ENCODE measurements around the gene LACTB. TPM values are rescaled to one million over a fixed set of nuclear protein-coding genes. Genes with fewer than 3 reads are reported as not detected.

Gene LACTB
- total and polyA plus RNA-seq, 2 experiments from 2014 or later, result 15.2 to 20.9 TPM

GRCh38 chr15:63094495-63094931 is 27.1 kb upstream of the LACTB start:
- no peak for ATAC-seq
- peaks cover 6% of the 10 kb centered on the region for H3K27me3 Mint-ChIP-seq (ENCODE audit: insufficient read depth, low read depth, poor library complexity)
- H4K20me1 ChIP-seq (replicated peaks; ENCODE audit: insufficient read depth), result no peaks in the 10 kb centered on the region
- H3K4me3 Mint-ChIP-seq, result no peak overlapping the region
- peaks cover 5% of the 10 kb centered on the region; the same call in 2 of the 3 replicates for H3K36me3 Mint-ChIP-seq (ENCODE audit: low read depth)
- H3K27ac ChIP-seq (ENCODE audit: low read depth), result peak overlapping the region; percentile 4; the same call in 1 of the 2 replicates
- H3F3A ChIP-seq (replicated peaks; ENCODE audit: low read depth), result 0 out of 2 replicates have a peak, but pooled peaks cover 3% of the 10 kb centered on the region
- H3K27ac Mint-ChIP-seq, result no peak overlapping the region
- peaks cover 12% of the 10 kb centered on the region for H3K4me1 Mint-ChIP-seq
- no peaks in the 10 kb centered on the region for H3K27me3 ChIP-seq (ENCODE audit: insufficient read depth)
- H2AFZ ChIP-seq, result no peak overlapping the region
- no peaks in the 10 kb centered on the region for H3K36me3 ChIP-seq (ENCODE audit: insufficient read depth)
- H3K4me3 ChIP-seq, result no peak overlapping the region
- peaks cover 6% of the 10 kb centered on the region for H3K4me1 ChIP-seq (ENCODE audit: insufficient read depth)
- no peak overlapping the region for H3K4me2 ChIP-seq
- H3K79me2 ChIP-seq (replicated peaks; ENCODE audit: insufficient read depth), result no peaks in the 10 kb centered on the region
- TF ChIP-seq CTCF (conservative IDR thresholded peaks at IDR 0.05; ENCODE audit: low read depth in 2 of 2) (no peak), ZNF331 (CRISPR knock-in tag; IDR thresholded peaks at IDR 0.05; ENCODE audit: low read depth) (no peak), POLR2AphosphoS5 (IDR thresholded peaks at IDR 0.05; ENCODE audit: low read depth) (no peak), ZNF462 (CRISPR knock-in tag; IDR thresholded peaks at IDR 0.05) (no peak), CREB1 (CRISPR knock-in tag; IDR thresholded peaks at IDR 0.05; ENCODE audit: low read depth) (no peak), EZH2phosphoT487 (IDR thresholded peaks at IDR 0.05; ENCODE audit: unreplicated experiment) (no peak), EZH2 (IDR thresholded peaks at IDR 0.05; ENCODE audit: low read depth, unreplicated experiment) (no peak), JUNB (IDR thresholded peaks at IDR 0.05; ENCODE audit: unreplicated experiment) (no peak), STAT1 (IDR thresholded peaks at IDR 0.05; ENCODE audit: unreplicated experiment) (no peak), NANOG (IDR thresholded peaks at IDR 0.05; ENCODE audit: borderline replicate concordance) (no peak), ZNF114 (CRISPR knock-in tag; IDR thresholded peaks at IDR 0.05) (no peak)
- TF ChIP-seq, protein P1, sequence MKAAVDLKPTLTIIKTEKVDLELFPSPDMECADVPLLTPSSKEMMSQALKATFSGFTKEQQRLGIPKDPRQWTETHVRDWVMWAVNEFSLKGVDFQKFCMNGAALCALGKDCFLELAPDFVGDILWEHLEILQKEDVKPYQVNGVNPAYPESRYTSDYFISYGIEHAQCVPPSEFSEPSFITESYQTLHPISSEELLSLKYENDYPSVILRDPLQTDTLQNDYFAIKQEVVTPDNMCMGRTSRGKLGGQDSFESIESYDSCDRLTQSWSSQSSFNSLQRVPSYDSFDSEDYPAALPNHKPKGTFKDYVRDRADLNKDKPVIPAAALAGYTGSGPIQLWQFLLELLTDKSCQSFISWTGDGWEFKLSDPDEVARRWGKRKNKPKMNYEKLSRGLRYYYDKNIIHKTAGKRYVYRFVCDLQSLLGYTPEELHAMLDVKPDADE (IDR thresholded peaks at IDR 0.05), result no peak
- TF ChIP-seq, protein P2, sequence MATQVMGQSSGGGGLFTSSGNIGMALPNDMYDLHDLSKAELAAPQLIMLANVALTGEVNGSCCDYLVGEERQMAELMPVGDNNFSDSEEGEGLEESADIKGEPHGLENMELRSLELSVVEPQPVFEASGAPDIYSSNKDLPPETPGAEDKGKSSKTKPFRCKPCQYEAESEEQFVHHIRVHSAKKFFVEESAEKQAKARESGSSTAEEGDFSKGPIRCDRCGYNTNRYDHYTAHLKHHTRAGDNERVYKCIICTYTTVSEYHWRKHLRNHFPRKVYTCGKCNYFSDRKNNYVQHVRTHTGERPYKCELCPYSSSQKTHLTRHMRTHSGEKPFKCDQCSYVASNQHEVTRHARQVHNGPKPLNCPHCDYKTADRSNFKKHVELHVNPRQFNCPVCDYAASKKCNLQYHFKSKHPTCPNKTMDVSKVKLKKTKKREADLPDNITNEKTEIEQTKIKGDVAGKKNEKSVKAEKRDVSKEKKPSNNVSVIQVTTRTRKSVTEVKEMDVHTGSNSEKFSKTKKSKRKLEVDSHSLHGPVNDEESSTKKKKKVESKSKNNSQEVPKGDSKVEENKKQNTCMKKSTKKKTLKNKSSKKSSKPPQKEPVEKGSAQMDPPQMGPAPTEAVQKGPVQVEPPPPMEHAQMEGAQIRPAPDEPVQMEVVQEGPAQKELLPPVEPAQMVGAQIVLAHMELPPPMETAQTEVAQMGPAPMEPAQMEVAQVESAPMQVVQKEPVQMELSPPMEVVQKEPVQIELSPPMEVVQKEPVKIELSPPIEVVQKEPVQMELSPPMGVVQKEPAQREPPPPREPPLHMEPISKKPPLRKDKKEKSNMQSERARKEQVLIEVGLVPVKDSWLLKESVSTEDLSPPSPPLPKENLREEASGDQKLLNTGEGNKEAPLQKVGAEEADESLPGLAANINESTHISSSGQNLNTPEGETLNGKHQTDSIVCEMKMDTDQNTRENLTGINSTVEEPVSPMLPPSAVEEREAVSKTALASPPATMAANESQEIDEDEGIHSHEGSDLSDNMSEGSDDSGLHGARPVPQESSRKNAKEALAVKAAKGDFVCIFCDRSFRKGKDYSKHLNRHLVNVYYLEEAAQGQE (IDR thresholded peaks at IDR 0.05; ENCODE audit: unreplicated experiment), result no peak
- DNase-seq (ENCODE audit: low spot score), result no peak
- H3K9me3 Mint-ChIP-seq, result peaks cover 16% of the 10 kb centered on the region
- no peaks in the 10 kb centered on the region for H3K9me2 ChIP-seq (ENCODE audit: insufficient read depth)

Data from GM23338 (cell line).